ENCODE results near the gene AXL.

DNA sequence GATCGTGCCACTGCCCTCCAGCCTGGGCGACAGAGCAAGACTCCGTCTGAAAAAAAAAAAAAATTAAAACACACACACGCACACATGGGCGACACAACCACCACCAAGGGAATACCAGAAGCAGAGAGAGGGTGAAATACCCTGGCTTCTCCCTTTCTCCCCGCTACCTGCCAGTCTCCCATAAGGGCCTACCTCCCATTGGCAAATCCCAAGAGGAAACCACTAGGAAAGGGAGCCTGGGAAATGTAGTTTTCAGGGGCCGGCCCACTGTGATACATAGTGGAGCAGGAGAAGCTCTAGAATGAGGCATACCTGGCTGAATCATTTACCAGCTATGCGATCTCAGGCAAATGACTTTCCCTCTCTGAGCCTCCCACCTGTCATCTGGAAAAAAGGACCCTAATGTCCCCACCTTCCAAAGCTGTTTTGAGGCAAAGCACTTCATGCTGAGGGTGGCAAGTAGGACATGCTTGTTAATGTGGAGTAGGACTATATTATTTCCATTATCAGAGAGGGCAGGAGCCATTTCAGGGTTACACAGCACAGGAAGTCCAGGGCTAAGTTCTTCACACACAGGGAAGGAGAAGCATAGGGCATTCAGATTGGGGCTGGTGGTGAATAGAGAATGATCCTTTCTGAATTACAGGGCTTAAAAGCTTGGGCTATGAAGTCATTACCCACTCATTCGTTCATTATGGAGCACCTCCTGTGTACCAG, 30.8 kb downstream of the AXL start:
- no peak for TF ChIP-seq POLR2A (IDR thresholded peaks at IDR 0.05)
- TF ChIP-seq, protein P1, sequence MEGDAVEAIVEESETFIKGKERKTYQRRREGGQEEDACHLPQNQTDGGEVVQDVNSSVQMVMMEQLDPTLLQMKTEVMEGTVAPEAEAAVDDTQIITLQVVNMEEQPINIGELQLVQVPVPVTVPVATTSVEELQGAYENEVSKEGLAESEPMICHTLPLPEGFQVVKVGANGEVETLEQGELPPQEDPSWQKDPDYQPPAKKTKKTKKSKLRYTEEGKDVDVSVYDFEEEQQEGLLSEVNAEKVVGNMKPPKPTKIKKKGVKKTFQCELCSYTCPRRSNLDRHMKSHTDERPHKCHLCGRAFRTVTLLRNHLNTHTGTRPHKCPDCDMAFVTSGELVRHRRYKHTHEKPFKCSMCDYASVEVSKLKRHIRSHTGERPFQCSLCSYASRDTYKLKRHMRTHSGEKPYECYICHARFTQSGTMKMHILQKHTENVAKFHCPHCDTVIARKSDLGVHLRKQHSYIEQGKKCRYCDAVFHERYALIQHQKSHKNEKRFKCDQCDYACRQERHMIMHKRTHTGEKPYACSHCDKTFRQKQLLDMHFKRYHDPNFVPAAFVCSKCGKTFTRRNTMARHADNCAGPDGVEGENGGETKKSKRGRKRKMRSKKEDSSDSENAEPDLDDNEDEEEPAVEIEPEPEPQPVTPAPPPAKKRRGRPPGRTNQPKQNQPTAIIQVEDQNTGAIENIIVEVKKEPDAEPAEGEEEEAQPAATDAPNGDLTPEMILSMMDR (IDR thresholded peaks at IDR 0.05) = no peak

Data from Peyer's patch (tissue), 4 donors.